SK-N-SH (cell line): ENCODE measurements around the gene ZNF513. TPM values are rescaled to one million over a fixed set of nuclear protein-coding genes. Genes with fewer than 3 reads are reported as not detected.

Experiments used
- CTCF ChIA-PET: fragments of 300-600, 350-600 bp; formaldehyde crosslinking; extraction: SDS; loops from one replicate; lab custom pipeline; 2021; lab: Yijun Ruan, JAX
- POLR2A ChIA-PET: fragments of 350-600 bp; sonication (Branson Sonifier 250); formaldehyde crosslinking; extraction: SDS; loops from one replicate; lab custom pipeline; 2020; ENCODE audit warnings: antibody characterized with exemption, inconsistent platforms; lab: Yijun Ruan, JAX
- DNase-seq: peaks from one replicate; pipeline ENCODE4 v3.0.0; 2012
- H2AFZ ChIP-seq: fragments of 200-600 bp; sonication (generic); 2 replicates; pipeline ENCODE4 v1.8.1; 2016; ENCODE audit warnings: antibody characterized with exemption, mild to moderate bottlenecking, low read depth
- H3F3A ChIP-seq: fragments of 200-600 bp; sonication (generic); replicated peaks from 2 replicates; pipeline ENCODE3; 2016; ENCODE audit warnings: antibody characterized with exemption, mild to moderate bottlenecking; ENCODE audit not compliant: insufficient read depth
- H3K27ac ChIP-seq, 2 experiments: fragments of 200-500 bp in 1 of 2; fragments of 200-600 bp in 1 of 2; sonication (Bioruptor generic) in 1 of 2; sonication (generic), shearing (Covaris generic) in 1 of 2; 2 replicates each; pipeline versions ENCODE4 v1.5.1 to v1.6.1; 2014 to 2016; ENCODE audit warnings: low read depth in 2 of 2, inconsistent platforms in 1 of 2, low read length in 1 of 2, mild to moderate bottlenecking in 1 of 2, mixed read lengths in 1 of 2
- H3K27me3 ChIP-seq: fragments of 200-600 bp; sonication (generic), shearing (Covaris generic); 2 replicates; pipeline ENCODE4 v1.6.1; 2016; ENCODE audit warnings: mixed run types; ENCODE audit not compliant: insufficient read depth
- H3K36me3 ChIP-seq, 2 experiments: fragments of 200-500 bp in 1 of 2; fragments of 200-600 bp in 1 of 2; sonication (Bioruptor generic) in 1 of 2; sonication (generic) in 1 of 2; replicated peaks in 1 of 2; 2 replicates each; pipeline versions ENCODE3 to v1.5.1; 2014 to 2016; ENCODE audit warnings: low read length in 1 of 2, mild to moderate bottlenecking in 1 of 2; ENCODE audit not compliant: insufficient read depth in 2 of 2, control insufficient read depth in 1 of 2
- H3K4me1 ChIP-seq, 2 experiments: fragments of 200-500 bp in 1 of 2; fragments of 200-600 bp in 1 of 2; sonication (Bioruptor generic) in 1 of 2; sonication (generic), shearing (Covaris generic) in 1 of 2; 2 replicates each; pipeline versions ENCODE4 v1.5.1 to v1.6.1; 2014 to 2016; ENCODE audit warnings: low read depth in 1 of 2, low read length in 1 of 2, mixed run types in 1 of 2; ENCODE audit not compliant: insufficient read depth in 2 of 2, control insufficient read depth in 1 of 2
- H3K4me2 ChIP-seq: fragments of 200-600 bp; sonication (generic), shearing (Covaris generic); 2 replicates; pipeline ENCODE4 v1.6.1; 2017; ENCODE audit warnings: mixed run types
- H3K4me3 ChIP-seq, 2 experiments: fragments of 200-500 bp in 1 of 2; fragments of 200-600 bp in 1 of 2; sonication (Bioruptor generic) in 1 of 2; sonication (generic), shearing (Covaris generic) in 1 of 2; 2 replicates each; pipeline versions ENCODE4 v1.5.1 to v1.8.1; 2014 to 2016; ENCODE audit warnings: low read depth in 2 of 2, inconsistent platforms in 1 of 2, low read length in 1 of 2, mild to moderate bottlenecking in 1 of 2, mixed read lengths in 1 of 2, moderate library complexity in 1 of 2
- H3K79me2 ChIP-seq: fragments of 200-600 bp; sonication (generic); 2 replicates; pipeline ENCODE4 v1.8.1; 2017; ENCODE audit warnings: mild to moderate bottlenecking; ENCODE audit not compliant: insufficient read depth
- H3K9ac ChIP-seq: fragments of 200-600 bp; sonication (generic); 2 replicates; pipeline ENCODE4 v1.6.1; 2017; ENCODE audit warnings: mixed run types
- H3K9me2 ChIP-seq: fragments of 200-600 bp; sonication (generic); 2 replicates; pipeline ENCODE4 v1.6.1; 2017; ENCODE audit warnings: mixed run types
- H3K9me3 ChIP-seq: fragments of 200-600 bp; sonication (generic); 2 replicates; pipeline ENCODE4 v1.6.1; 2017; ENCODE audit warnings: mixed run types, mild to moderate bottlenecking, moderate library complexity
- H4K20me1 ChIP-seq: fragments of 200-600 bp; sonication (generic); 2 replicates; pipeline ENCODE4 v1.6.1; 2017; ENCODE audit warnings: mild to moderate bottlenecking, mixed run types; ENCODE audit not compliant: insufficient read depth
- CHD2 ChIP-seq: fragments of 150-350 bp; IDR thresholded peaks from 2 replicates; pipeline ENCODE4 v1.6.1; 2018; ENCODE audit warnings: low read length; ENCODE audit not compliant: partially characterized antibody
- EP300 ChIP-seq, 2 experiments: IDR thresholded peaks; 2 replicates each; pipeline versions ENCODE4 v1.4.0 to v1.6.1; 2012; ENCODE audit warnings: borderline replicate concordance in 1 of 2, low read depth in 1 of 2, low read length in 1 of 2
- EZH2phosphoT487 ChIP-seq: fragments of 200-600 bp; sonication (generic); IDR thresholded peaks from 2 replicates; pipeline ENCODE4 v1.6.1; 2017; ENCODE audit warnings: low read depth, mixed run types, mild to moderate bottlenecking, antibody characterized with exemption, moderate library complexity, borderline replicate concordance
- FOSL2 ChIP-seq: IDR thresholded peaks from 2 replicates; pipeline ENCODE4 v1.4.0; 2012; ENCODE audit warnings: low read depth, mild to moderate bottlenecking, moderate library complexity, borderline replicate concordance
- FOXJ3 ChIP-seq: sonication (generic); formaldehyde crosslinking; IDR thresholded peaks from 2 replicates; pipeline ENCODE4 v1.5.1; 2020; ENCODE audit warnings: mild to moderate bottlenecking, missing genetic modification reagents
- GABPA ChIP-seq: IDR thresholded peaks from 2 replicates; pipeline ENCODE4 v1.4.0; 2012; ENCODE audit warnings: low read depth, mild to moderate bottlenecking
- GATA2 ChIP-seq: sonication (generic); formaldehyde crosslinking; IDR thresholded peaks from 2 replicates; pipeline ENCODE4 v1.5.0; 2020; ENCODE audit warnings: mild to moderate bottlenecking, missing genetic modification reagents
- JUND ChIP-seq: IDR thresholded peaks from 2 replicates; pipeline ENCODE4 v1.4.0; 2012
- NRF1 ChIP-seq: IDR thresholded peaks from 2 replicates; pipeline ENCODE4 v1.6.1; 2012; ENCODE audit warnings: low read depth, mild to moderate bottlenecking, low read length
- PBX3 ChIP-seq: IDR thresholded peaks from 2 replicates; pipeline ENCODE4; 2012
- RAD21 ChIP-seq: IDR thresholded peaks from 2 replicates; pipeline ENCODE4 v1.6.1; 2012; ENCODE audit warnings: mild to moderate bottlenecking, low read length
- REST ChIP-seq: IDR thresholded peaks from 2 replicates; pipeline ENCODE4 v1.6.1; 2012; ENCODE audit warnings: mild to moderate bottlenecking, low read depth, low read length, moderate library complexity
- RXRA ChIP-seq: IDR thresholded peaks from 2 replicates; pipeline ENCODE4 v1.4.0; 2012; ENCODE audit warnings: low read depth, mild to moderate bottlenecking, borderline replicate concordance
- TEAD4 ChIP-seq: IDR thresholded peaks from 2 replicates; pipeline ENCODE4 v1.4.0; 2012; ENCODE audit warnings: mild to moderate bottlenecking, borderline replicate concordance; ENCODE audit not compliant: insufficient read depth
- YY1 ChIP-seq: IDR thresholded peaks from 2 replicates; pipeline ENCODE4 v1.4.0; 2012; ENCODE audit warnings: low read depth, mild to moderate bottlenecking
- WGBS: methylation state at CpG from one replicate; pipeline ENCODE4 v1.1.6; 2017; ENCODE audit warnings: low lambda C conversion rate; 5-methylcytosine and 5-hydroxymethylcytosine counted together
- polyA plus RNA-seq, 3 experiments: library from polyadenylated mRNA; depleted of rRNA; stranded (reverse); fragments of >200 nt; gene quantifications; 2 replicates each; pipeline ENCODE4 v1.2.3, GENCODE V29; 2012

The ZNF513 gene
- polyA plus RNA-seq, 1 of the 3 experiments (the other 2 are of a cell fraction) = 53.8 TPM

- 99% methylated on average over 33 of the region's 33 CpGs for WGBS
- peaks cover 13% of the 10 kb centered on the region for H3F3A ChIP-seq
- H3K4me3 ChIP-seq = no peak overlapping the region
- no peak for TF ChIP-seq YY1
- peaks cover 100% of the 10 kb centered on the region for H3K79me2 ChIP-seq
- peaks cover 75% of the 10 kb centered on the region for H4K20me1 ChIP-seq
- DNase-seq = no peak
- H3K4me1 ChIP-seq = no peaks in the 10 kb centered on the region
- no peak overlapping the region for H3K9ac ChIP-seq
- CTCF ChIA-PET = interaction anchor here (1.7 to 1.8 kb wide), 2 partner anchors 13 to 37 kb away, joined by 4 to 6 read pairs; partner anchors contain the start of gene ZNF513
- no peaks in the 10 kb centered on the region for H3K9me3 ChIP-seq
- POLR2A ChIA-PET = no interaction called here
- H3K27me3 ChIP-seq = no peaks in the 10 kb centered on the region
- H3K9me2 ChIP-seq = no peaks in the 10 kb centered on the region
- H2AFZ ChIP-seq = no peak overlapping the region
- H3K36me3 ChIP-seq = peaks cover 2 to 9% of the 10 kb centered on the region in 2 experiments
- H3K4me2 ChIP-seq = no peak overlapping the region
- H3K27ac ChIP-seq = no peak overlapping the region
Observed at GRCh38 chr2:27393225-27393624, 12.7 kb upstream of the ZNF513 start.

- no peak overlapping the region for H3K4me3 ChIP-seq
- no peaks in the 10 kb centered on the region for H3K9me3 ChIP-seq
- H3K9ac ChIP-seq = no peak overlapping the region
- no peaks in the 10 kb centered on the region for H3K9me2 ChIP-seq
- peaks cover 99% of the 10 kb centered on the region for H3K79me2 ChIP-seq
- H3K4me1 ChIP-seq = no peaks in the 10 kb centered on the region
- ChIA-PET POLR2A (no interaction called here), CTCF (interaction anchor here (0.6 kb wide), 1 partner anchor 292 kb away, joined by 3 read pairs; no protein-coding TSS in a partner anchor)
- no peak for DNase-seq
- no peaks in the 10 kb centered on the region for H3K27me3 ChIP-seq
- TF ChIP-seq RAD21 (no peak), RXRA (no peak), NRF1 (no peak), FOSL2 (no peak), GATA2 (CRISPR knock-in tag) (no peak)
- 89% methylated on average over 9 of the region's 9 CpGs for WGBS
- no peak overlapping the region for H3K27ac ChIP-seq
- H3K36me3 ChIP-seq = peaks cover 8 to 22% of the 10 kb centered on the region in 2 experiments
- H4K20me1 ChIP-seq = peaks cover 53% of the 10 kb centered on the region
- H3K4me2 ChIP-seq = no peak overlapping the region
- H3F3A ChIP-seq = peaks cover 17% of the 10 kb centered on the region
- no peak overlapping the region for H2AFZ ChIP-seq
Observed at GRCh38 chr2:27390822-27391679, 10.5 kb upstream of the ZNF513 start.

- Histone ChIP-seq H3K4me1 (peaks cover 15 to 45% of the 10 kb centered on the region in 2 experiments; a peak in 3 of 4 replicates), H3K36me3 (peaks cover 46 to 77% of the 10 kb centered on the region in 2 experiments), H3K4me2 (no peak overlapping the region), H3K27ac (peak overlapping the region; percentile 68 to 95; a peak in 3 of 4 replicates), H3F3A (peaks cover 44% of the 10 kb centered on the region), H3K79me2 (peaks cover 36% of the 10 kb centered on the region), H3K4me3 (no peak overlapping the region), H3K9me2 (no peaks in the 10 kb centered on the region), H3K9me3 (no peaks in the 10 kb centered on the region), H3K9ac (no peak overlapping the region), H2AFZ (no peak overlapping the region), H3K27me3 (no peaks in the 10 kb centered on the region), H4K20me1 (peaks cover 4% of the 10 kb centered on the region; the same call in 1 of the 2 replicates)
- POLR2A ChIA-PET = interaction anchor here (0.9 to 4.4 kb wide), 4 partner anchors 11 to 46 kb away, joined by 4 to 34 read pairs (median 18); partner anchors contain the start of genes EIF2B4, GTF3C2, NRBP1 and PPM1G
- no peak for DNase-seq
- 88% methylated on average over 10 of the region's 10 CpGs for WGBS
- CTCF ChIA-PET = interaction anchor here (0.7 to 5.7 kb wide), 3 partner anchors 11 to 26 kb away, joined by 3 to 36 read pairs (median 28); partner anchors contain the start of genes EIF2B4, PPM1G and SNX17
- TF ChIP-seq TEAD4 (no peak), PBX3 (no peak), REST (no peak), JUND (no peak), FOSL2 (no peak), EP300 (IDR thresholded peaks at IDR 0.05; ENCODE audit: borderline replicate concordance in 1 of 2, low read depth in 1 of 2, low read length in 1 of 2) (no peak), CHD2 (no peak), FOXJ3 (CRISPR knock-in tag) (no peak), EZH2phosphoT487 (no peak), GABPA (no peak)
Observed at GRCh38 chr2:27381577-27382181, 1.1 kb upstream of the ZNF513 start.
